Measurements from ENCODE around the gene RALGAPA2.

Gene RALGAPA2

DNA sequence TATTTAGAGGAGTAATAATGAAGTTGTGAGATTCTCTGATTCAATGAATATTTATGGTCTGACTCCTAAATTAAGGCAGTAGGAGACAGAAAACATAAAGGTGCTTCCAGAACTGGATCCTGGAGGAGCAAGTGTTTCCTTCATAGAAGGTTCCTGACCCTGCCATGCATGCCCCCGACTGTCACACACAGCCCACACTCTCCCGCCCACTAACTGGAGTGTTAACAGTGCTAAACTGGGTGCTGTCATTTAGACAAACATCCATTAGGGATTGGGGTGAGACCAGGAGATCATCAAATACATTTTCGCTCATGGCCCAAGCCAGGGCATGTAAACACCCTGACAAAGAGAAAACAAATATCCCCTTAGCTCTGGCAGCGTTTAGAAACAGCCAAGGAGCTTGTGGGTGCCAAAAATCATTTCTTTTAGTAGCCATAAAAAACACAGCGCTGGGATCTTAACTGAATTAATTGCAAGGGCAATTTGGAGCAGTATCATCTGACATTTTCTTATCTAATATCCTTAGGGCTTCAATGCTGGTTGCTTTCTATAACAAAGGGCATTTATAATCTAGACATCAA lies 297.7 kb downstream of the RALGAPA2 start:
- in situ Hi-C loops (cut with MboI; ENCODE audit: low sequenced_read_pairs, unreplicated experiment) = no loop called here
- DNase-seq (ENCODE audit: low spot score) = no peak
- TF ChIP-seq, protein P1, sequence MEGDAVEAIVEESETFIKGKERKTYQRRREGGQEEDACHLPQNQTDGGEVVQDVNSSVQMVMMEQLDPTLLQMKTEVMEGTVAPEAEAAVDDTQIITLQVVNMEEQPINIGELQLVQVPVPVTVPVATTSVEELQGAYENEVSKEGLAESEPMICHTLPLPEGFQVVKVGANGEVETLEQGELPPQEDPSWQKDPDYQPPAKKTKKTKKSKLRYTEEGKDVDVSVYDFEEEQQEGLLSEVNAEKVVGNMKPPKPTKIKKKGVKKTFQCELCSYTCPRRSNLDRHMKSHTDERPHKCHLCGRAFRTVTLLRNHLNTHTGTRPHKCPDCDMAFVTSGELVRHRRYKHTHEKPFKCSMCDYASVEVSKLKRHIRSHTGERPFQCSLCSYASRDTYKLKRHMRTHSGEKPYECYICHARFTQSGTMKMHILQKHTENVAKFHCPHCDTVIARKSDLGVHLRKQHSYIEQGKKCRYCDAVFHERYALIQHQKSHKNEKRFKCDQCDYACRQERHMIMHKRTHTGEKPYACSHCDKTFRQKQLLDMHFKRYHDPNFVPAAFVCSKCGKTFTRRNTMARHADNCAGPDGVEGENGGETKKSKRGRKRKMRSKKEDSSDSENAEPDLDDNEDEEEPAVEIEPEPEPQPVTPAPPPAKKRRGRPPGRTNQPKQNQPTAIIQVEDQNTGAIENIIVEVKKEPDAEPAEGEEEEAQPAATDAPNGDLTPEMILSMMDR (IDR thresholded peaks at IDR 0.05; ENCODE audit: borderline replicate concordance, control extremely low read depth, extremely low read depth, insufficient read depth, missing control alignments) = no peak

DNA sequence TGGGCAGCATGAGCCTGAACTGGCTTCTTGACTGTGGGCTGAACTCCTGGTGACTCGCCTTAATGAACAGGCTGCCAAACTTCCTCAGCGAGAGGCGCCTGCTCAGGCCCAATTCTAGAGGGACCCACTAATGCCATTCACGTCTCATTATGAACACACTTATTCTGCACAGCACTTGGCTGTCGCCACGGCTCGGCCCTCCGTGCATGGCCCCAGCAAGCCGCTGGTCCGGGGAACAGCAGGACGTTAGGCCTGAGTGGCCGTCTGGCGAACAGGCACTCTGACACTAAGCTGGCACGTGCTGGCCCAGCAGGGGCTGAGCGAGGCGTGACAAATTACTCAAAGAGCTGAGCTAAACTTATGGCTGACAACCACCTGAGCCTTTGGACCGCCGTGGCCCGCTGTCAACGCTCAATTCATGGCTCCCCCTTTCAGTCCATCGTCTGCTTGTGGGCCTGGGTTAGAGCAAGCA lies 298.6 kb downstream of the RALGAPA2 start:
- in situ Hi-C loops (cut with MboI; ENCODE audit: low sequenced_read_pairs, unreplicated experiment) = no loop called here
- TF ChIP-seq, protein P1 (IDR thresholded peaks at IDR 0.05; ENCODE audit: borderline replicate concordance, control extremely low read depth, extremely low read depth, insufficient read depth, missing control alignments) = no peak
- DNase-seq (ENCODE audit: low spot score) = no peak

DNA sequence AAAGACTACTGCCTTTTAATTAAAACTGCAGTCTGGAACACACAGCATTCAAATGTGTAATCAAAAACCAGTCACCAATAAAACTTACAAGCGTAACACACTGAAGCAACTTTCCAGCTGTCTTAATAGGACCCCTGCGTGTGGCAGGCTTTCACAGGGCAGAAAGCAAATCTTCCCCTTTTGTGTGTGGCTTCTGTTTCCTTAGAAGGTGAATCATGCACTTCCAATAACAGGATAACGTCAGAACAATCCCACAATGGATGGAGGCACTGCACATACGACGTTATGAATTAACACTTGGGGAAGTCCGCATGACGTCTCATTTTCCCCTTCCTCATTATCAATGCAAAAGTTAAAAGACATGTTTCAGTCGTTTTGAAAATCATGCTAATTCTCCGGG lies 299.7 kb downstream of the RALGAPA2 start:
- in situ Hi-C loops (cut with MboI; ENCODE audit: low sequenced_read_pairs, unreplicated experiment) = no loop called here
- DNase-seq (ENCODE audit: low spot score) = no peak

DNA sequence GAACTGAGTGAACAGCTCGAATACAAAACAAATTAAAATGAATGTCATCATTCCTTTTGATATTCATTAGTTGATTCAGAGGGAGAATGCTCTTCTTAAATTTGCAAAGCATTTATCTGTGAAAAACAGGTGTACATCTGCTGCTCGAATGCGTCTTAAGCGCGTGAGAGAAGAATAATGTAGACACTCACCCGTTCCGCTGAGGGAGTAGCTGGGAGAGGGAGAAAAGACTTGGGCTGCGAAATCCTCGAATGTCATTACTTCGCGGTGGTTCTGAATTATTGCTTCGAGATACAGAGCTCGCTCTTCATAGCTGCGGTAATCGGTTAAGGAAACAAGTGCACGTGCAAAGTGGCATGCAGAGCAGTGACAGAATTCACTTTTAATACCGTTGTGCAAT lies 300.6 kb downstream of the RALGAPA2 start:
- TF ChIP-seq, protein P1 (IDR thresholded peaks at IDR 0.05; ENCODE audit: borderline replicate concordance, control extremely low read depth, extremely low read depth, insufficient read depth, missing control alignments) = no peak
- no peak for DNase-seq (ENCODE audit: low spot score)
- in situ Hi-C loops (cut with MboI; ENCODE audit: low sequenced_read_pairs, unreplicated experiment) = no loop called here

More for the DNA sequence above, 299.7 kb downstream of the RALGAPA2 start:
- TF ChIP-seq, protein P1 (IDR thresholded peaks at IDR 0.05; ENCODE audit: borderline replicate concordance, control extremely low read depth, extremely low read depth, insufficient read depth, missing control alignments) = no peak

DNA sequence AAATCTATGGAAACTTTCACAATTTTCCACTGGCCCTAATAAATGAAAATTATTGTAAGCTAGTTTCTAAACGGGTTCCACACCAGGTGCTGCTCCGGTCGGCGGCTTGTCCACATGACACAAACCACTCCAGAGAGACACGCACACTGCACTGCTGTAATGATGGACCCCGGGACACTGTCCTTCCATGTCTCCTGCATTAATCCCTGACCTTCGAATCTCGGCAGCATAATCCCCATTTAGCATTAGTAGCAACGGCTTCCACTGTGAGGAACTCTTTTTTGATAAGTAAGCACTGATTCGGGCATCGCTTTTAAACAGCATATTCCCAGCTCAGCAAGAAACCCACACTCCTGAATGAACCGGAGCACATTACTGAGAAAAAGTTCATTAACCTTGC lies 301.0 kb downstream of the RALGAPA2 start:
- TF ChIP-seq, protein P1 (IDR thresholded peaks at IDR 0.05; ENCODE audit: borderline replicate concordance, control extremely low read depth, extremely low read depth, insufficient read depth, missing control alignments) = no peak
- in situ Hi-C loops (cut with MboI; ENCODE audit: low sequenced_read_pairs, unreplicated experiment) = no loop called here
- no peak for DNase-seq (ENCODE audit: low spot score)

DNA sequence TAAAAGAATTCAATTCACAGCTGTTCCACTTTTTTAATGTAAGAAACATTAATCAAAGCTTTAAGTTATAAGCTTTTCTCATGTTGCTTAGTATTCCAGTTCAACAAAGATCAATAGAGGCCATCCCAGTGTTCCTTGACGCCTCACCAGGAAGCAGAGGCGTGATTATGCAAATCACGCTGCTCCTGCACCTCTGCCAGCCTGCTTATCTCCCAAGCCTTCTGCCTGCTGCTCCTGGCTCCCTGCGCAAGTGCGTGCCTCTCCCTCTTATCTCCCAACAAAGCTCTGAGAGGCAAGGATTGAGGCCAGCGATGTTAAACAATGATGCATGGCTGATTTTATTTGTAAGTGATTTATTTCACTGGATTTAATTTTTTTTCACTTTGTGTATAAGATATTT lies 301.8 kb downstream of the RALGAPA2 start:
- in situ Hi-C loops (cut with MboI; ENCODE audit: low sequenced_read_pairs, unreplicated experiment) = no loop called here
- no peak for DNase-seq (ENCODE audit: low spot score)
- TF ChIP-seq, protein P1 (IDR thresholded peaks at IDR 0.05; ENCODE audit: borderline replicate concordance, control extremely low read depth, extremely low read depth, insufficient read depth, missing control alignments) = no peak
